ENCODE data around the gene SETBP1. TPM values are rescaled to one million over a fixed set of nuclear protein-coding genes. Genes with fewer than 3 reads are reported as not detected.

SETBP1 gene
- total and polyA plus RNA-seq, 2 of the 8 experiments (the other 6 are each of a cell fraction or from before 2014, with no cell fraction given) = 2.0 to 6.5 TPM

DNA sequence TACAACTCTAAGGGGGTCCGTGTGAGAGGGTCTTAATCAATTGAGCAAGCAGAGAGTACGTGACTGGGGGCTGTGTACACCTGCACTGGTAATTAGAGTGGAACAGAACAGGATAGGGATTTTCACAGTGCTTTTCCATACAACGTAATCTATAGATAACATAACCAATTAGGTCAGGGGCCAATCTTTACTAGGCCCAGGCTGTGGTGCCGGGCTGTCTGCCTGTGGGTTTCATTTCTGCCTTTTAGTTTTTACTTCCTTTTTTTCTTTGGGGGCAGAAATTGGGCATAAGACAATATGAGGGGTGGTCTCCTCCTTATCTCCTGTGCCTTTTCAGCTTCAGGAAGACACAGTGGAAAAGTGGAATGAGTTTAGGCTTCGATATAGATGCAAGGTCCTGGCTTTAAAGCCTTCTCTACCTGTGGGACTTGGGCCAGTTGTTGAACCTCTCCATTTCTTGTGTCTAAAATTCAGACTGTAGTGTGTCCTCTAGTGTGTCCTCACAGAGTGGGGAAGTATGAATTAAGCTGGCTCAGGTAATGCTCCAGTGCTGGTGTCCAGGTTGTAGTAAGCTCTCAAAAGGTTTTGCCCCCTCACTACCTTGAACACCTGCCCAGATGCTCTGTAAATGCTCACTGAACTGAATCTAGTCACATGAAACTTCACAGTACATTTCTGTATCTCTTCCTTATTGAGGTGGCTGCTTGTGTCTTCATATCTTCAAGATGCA is 422.8 kb downstream of the SETBP1 start:
- H3K18ac ChIP-seq (ENCODE audit: extremely low read depth, low read length) = no peak overlapping the region
- no peak overlapping the region for H3K56ac ChIP-seq (replicated peaks; ENCODE audit: insufficient read length, low read depth, low read length)
- H3K4ac ChIP-seq (replicated peaks; ENCODE audit: insufficient read length, low read depth, low read length) = no peak overlapping the region
- no peak overlapping the region for H3K4me3 ChIP-seq (ENCODE audit: extremely low read depth in 1 of 4, insufficient read depth in 2 of 4, low read depth in 3 of 4, low read length in 4 of 4)
- H3K27me3 ChIP-seq (replicated peaks in 1 of 4; ENCODE audit: control insufficient read depth in 3 of 4, extremely low read depth in 1 of 4, insufficient read depth in 3 of 4, low read length in 3 of 4) = no peaks in the 10 kb centered on the region
- H2BK12ac ChIP-seq (ENCODE audit: low read depth, low read length) = no peak overlapping the region
- no peaks in the 10 kb centered on the region for H3K36me3 ChIP-seq (ENCODE audit: control insufficient read depth in 2 of 4, insufficient read depth in 4 of 4, low read length in 3 of 4)
- H4K91ac ChIP-seq (replicated peaks; ENCODE audit: insufficient read length, low read length) = no peak overlapping the region
- 0 out of 2 replicates have a peak overlapping the region, but pooled peaks have one; percentile 62 for H2BK15ac ChIP-seq (ENCODE audit: low read length)
- H3K4me2 ChIP-seq (ENCODE audit: insufficient read depth in 1 of 2, low read depth in 2 of 2, low read length in 2 of 2) = no peak overlapping the region
- H2BK120ac ChIP-seq (replicated peaks; ENCODE audit: low read depth, low read length) = no peak overlapping the region
- no peaks in the 10 kb centered on the region for H3K79me2 ChIP-seq (ENCODE audit: control insufficient read depth in 1 of 2, insufficient read depth in 2 of 2, low read length in 2 of 2)
- H3K79me1 ChIP-seq (ENCODE audit: low read depth, low read length) = no peaks in the 10 kb centered on the region
- H4K20me1 ChIP-seq (replicated peaks in 1 of 2; ENCODE audit: control insufficient read depth in 1 of 2, insufficient read depth in 2 of 2, low read length in 2 of 2) = no peaks in the 10 kb centered on the region
- no peak overlapping the region for H3K23ac ChIP-seq (ENCODE audit: insufficient read length)
- no peaks in the 10 kb centered on the region for H3K9me3 ChIP-seq (ENCODE audit: insufficient read depth in 2 of 2, low read depth in 1 of 2, low read length in 1 of 2)
- H2BK5ac ChIP-seq (ENCODE audit: low read depth, low read length) = no peak overlapping the region; the same call in 1 of the 2 replicates
- 0 out of 2 replicates have a peak overlapping the region, but pooled peaks have one; percentile 13 for H2BK20ac ChIP-seq (ENCODE audit: low read length)
- H3K9ac ChIP-seq (replicated peaks in 1 of 4; ENCODE audit: extremely low read depth in 1 of 4, low read depth in 3 of 4, low read length in 3 of 4) = no peak overlapping the region
- DNase-seq (ENCODE audit: low read depth in 1 of 2, low spot score in 2 of 2) (no peak), FAIRE-seq (no peak)
- H3K14ac ChIP-seq (ENCODE audit: insufficient read length) = no peak overlapping the region
- no peak overlapping the region for H2AK5ac ChIP-seq (ENCODE audit: low read depth, low read length)
- H3K4me1 ChIP-seq (replicated peaks in 1 of 4; ENCODE audit: control insufficient read depth in 3 of 4, insufficient read depth in 4 of 4, low read length in 3 of 4) = peaks cover 0 to 4% (median 3%) of the 10 kb centered on the region in 4 experiments; a peak in 1 of 7 replicates
- no peak overlapping the region for H3K27ac ChIP-seq (ENCODE audit: low read depth, low read length)
- peak overlapping the region; percentile 15; the same call in 1 of the 2 replicates for H2AFZ ChIP-seq (ENCODE audit: low read length)
- no peak overlapping the region for H4K5ac ChIP-seq (ENCODE audit: insufficient read length, low read depth, low read length)
- H4K8ac ChIP-seq (ENCODE audit: extremely low read depth, insufficient read depth, low read length) = no peak overlapping the region
- 90% methylated on average over 5 of the region's 5 CpGs; no CpG with 5 or more reads in 1 of the 2 experiments for WGBS, 2 experiments (ENCODE audit: extremely low coverage in 1 of 2, insufficient coverage in 1 of 2, insufficient read length in 1 of 2, insufficient replicate concordance in 2 of 2, low coverage in 1 of 2, low lambda C conversion rate in 2 of 2, missing lambda C conversion rate in 1 of 2)
- POLR2A ChIA-PET (ENCODE audit: partially characterized antibody) = no interaction called here
- CTCF ChIA-PET (ENCODE audit: partially characterized antibody) = interaction anchor here (1.2 kb wide), 1 partner anchor 282 kb away, joined by 4 read pairs; no protein-coding TSS in a partner anchor
- H3K23me2 ChIP-seq (ENCODE audit: low read depth, low read length) = no peaks in the 10 kb centered on the region; the same call in 1 of the 2 replicates
- TF ChIP-seq, protein P1, sequence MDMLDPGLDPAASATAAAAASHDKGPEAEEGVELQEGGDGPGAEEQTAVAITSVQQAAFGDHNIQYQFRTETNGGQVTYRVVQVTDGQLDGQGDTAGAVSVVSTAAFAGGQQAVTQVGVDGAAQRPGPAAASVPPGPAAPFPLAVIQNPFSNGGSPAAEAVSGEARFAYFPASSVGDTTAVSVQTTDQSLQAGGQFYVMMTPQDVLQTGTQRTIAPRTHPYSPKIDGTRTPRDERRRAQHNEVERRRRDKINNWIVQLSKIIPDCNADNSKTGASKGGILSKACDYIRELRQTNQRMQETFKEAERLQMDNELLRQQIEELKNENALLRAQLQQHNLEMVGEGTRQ (IDR thresholded peaks at IDR 0.05; ENCODE audit: low read length) = no peak
- TF ChIP-seq CEBPB (IDR thresholded peaks at IDR 0.05; ENCODE audit: low read depth, low read length) (no peak), KDM1A (IDR thresholded peaks at IDR 0.05; ENCODE audit: borderline replicate concordance, low read length) (no peak), TEAD4 (IDR thresholded peaks at IDR 0.05; ENCODE audit: low read depth, low read length) (no peak), SIRT6 (IDR thresholded peaks at IDR 0.05; ENCODE audit: low read length) (no peak), GTF2F1 (IDR thresholded peaks at IDR 0.05; ENCODE audit: borderline replicate concordance, low read depth, low read length) (no peak), ZNF274 (IDR thresholded peaks at IDR 0.05; ENCODE audit: borderline replicate concordance, extremely low read depth, low read length) (no peak)
- TF ChIP-seq, protein P2, sequence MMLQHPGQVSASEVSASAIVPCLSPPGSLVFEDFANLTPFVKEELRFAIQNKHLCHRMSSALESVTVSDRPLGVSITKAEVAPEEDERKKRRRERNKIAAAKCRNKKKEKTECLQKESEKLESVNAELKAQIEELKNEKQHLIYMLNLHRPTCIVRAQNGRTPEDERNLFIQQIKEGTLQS (IDR thresholded peaks at IDR 0.05; ENCODE audit: insufficient read depth, low read depth, low read length) = no peak

Data from H1 (cell line).